T-cell (primary cell): Measurements from ENCODE around the gene TIMM23B. TPM values are rescaled to one million over a fixed set of nuclear protein-coding genes. Genes with fewer than 3 reads are reported as not detected.
"Not testable (repeated sequence)": the region's sequence is repeated elsewhere in the genome, so short reads cannot be mapped to it uniquely, and the experiment has no call there.

ENCODE experiments used
- ATAC-seq, 4 experiments: fragments of 200-7000 bp in 3 of 4; fragments of 150-1000 bp in 1 of 4; cut with Tn5 transposase; replicated peaks in 1 of 4; 1 replicate in 3 of 4; 2 replicates in 1 of 4; pipeline ENCODE4 v1.10.0; 2021; ENCODE audit warnings: moderate library complexity in 3 of 4, mild to moderate bottlenecking in 2 of 4, moderate number of reproducible peaks in 1 of 4
- CTCF ChIA-PET, 2 donors: fragments of 300-600 bp; sonication (Branson Sonifier 250); formaldehyde crosslinking; loops; one replicate each; lab custom pipeline; 2022; ENCODE audit warnings: antibody characterized with exemption in 2 of 2; lab: Charles Lee
- POLR2A ChIA-PET, 2 donors: fragments of 300-600 bp; sonication (Branson Sonifier 250); formaldehyde crosslinking; loops; one replicate each; lab custom pipeline; 2022; ENCODE audit warnings: antibody characterized with exemption in 2 of 2; lab: Charles Lee
- DNase-seq, 35 experiments: peaks; one replicate each; pipeline versions ENCODE4 v3.0.0 to v3.0.0-alpha.2; 2013 to 2023
- H3K27ac ChIP-seq: one replicate; pipeline ENCODE4 v1.5.1; 2013; ENCODE audit warnings: low read length
- H3K27me3 ChIP-seq, 2 experiments: replicated peaks in 1 of 2; 1 replicate in 1 of 2; 2 replicates in 1 of 2; pipeline versions ENCODE4 v1.6.1 to v1.7.0; 2013; ENCODE audit warnings: low read length in 1 of 2, mixed read lengths in 1 of 2; ENCODE audit not compliant: control insufficient read depth in 2 of 2, insufficient read depth in 2 of 2; ENCODE audit errors: extremely low read depth in 1 of 2
- H3K36me3 ChIP-seq, 2 donors: 1 replicate in 1 of 2; 2 replicates in 1 of 2; pipeline versions ENCODE4 v1.6.1 to v1.7.0; 2013; ENCODE audit warnings: low read length in 1 of 2; ENCODE audit not compliant: control insufficient read depth in 2 of 2, insufficient read depth in 1 of 2; ENCODE audit errors: extremely low read depth in 1 of 2
- H3K4me1 ChIP-seq, 2 experiments: 1 replicate in 1 of 2; 2 replicates in 1 of 2; pipeline versions ENCODE4 v1.6.1 to v1.7.0; 2013; ENCODE audit warnings: low read length in 2 of 2, mixed read lengths in 1 of 2; ENCODE audit not compliant: insufficient read depth in 2 of 2, control insufficient read depth in 1 of 2; ENCODE audit errors: extremely low read depth in 1 of 2
- H3K4me3 ChIP-seq, 2 donors: 1 replicate in 1 of 2; 2 replicates in 1 of 2; pipeline versions ENCODE4 v1.5.1 to v1.7.0; 2013; ENCODE audit warnings: mild to moderate bottlenecking in 2 of 2, low read length in 1 of 2, moderate library complexity in 1 of 2; ENCODE audit not compliant: control insufficient read depth in 1 of 2; ENCODE audit errors: extremely low read depth in 1 of 2
- H3K9me3 ChIP-seq: 2 replicates; pipeline ENCODE4 v1.7.0; 2013
- H3K27ac Mint-ChIP-seq, 2 donors: one replicate each; pipeline ENCODE4 v1.8.0; 2020 to 2021; ENCODE audit warnings: mild to moderate bottlenecking in 2 of 2, mixed read lengths in 2 of 2
- H3K27me3 Mint-ChIP-seq, 2 donors: one replicate each; pipeline ENCODE4 v1.8.0; 2021 to 2022; ENCODE audit warnings: mixed read lengths in 2 of 2
- H3K36me3 Mint-ChIP-seq: one replicate; pipeline ENCODE4 v1.8.0; 2021; ENCODE audit warnings: mixed read lengths
- H3K4me1 Mint-ChIP-seq, 3 donors: one replicate each; pipeline ENCODE4 v1.8.0; 2020 to 2022; ENCODE audit warnings: mixed read lengths in 3 of 3, mild to moderate bottlenecking in 1 of 3
- H3K4me3 Mint-ChIP-seq, 3 donors: one replicate each; pipeline ENCODE4 v1.8.0; 2020 to 2022; ENCODE audit warnings: mild to moderate bottlenecking in 3 of 3, mixed read lengths in 3 of 3, moderate library complexity in 3 of 3
- H3K9me3 Mint-ChIP-seq, 3 donors: one replicate each; pipeline ENCODE4 v1.8.0; 2020 to 2022; ENCODE audit warnings: mixed read lengths in 3 of 3
- WGBS: methylation state at CpG from one replicate; pipeline ENCODE4 v1.1.5; 2013; ENCODE audit warnings: missing lambda C conversion rate; ENCODE audit not compliant: insufficient coverage; 5-methylcytosine and 5-hydroxymethylcytosine counted together
- total RNA-seq, 35 experiments: library from RNA in 6 of 35; stranded (reverse) in 6 of 35; fragments of 120-200 nt in 1 of 35; gene quantifications; one replicate each; pipeline versions ENCODE4 v1.2.1 to v1.2.4 and lab custom pipeline; 2013 to 2026

TIMM23B gene
- total RNA-seq, 5 donors from 2014 or later (not counting 1 experiment from before 2014, with no cell fraction given), result 25.3 to 35.8 (median 28.1) TPM

- Mint-ChIP-seq H3K27ac (peak overlapping the region; percentile 74 to 97), H3K4me1 (peaks cover 40 to 47% (median 44%) of the 10 kb centered on the region in 3 donors), H3K4me3 (peak overlapping the region; percentile 99 to 100 (median 100))
- peak overlapping the region; percentile 53 for H3K27ac ChIP-seq
- H3K36me3 ChIP-seq, H3K9me3 ChIP-seq, H3K27me3 Mint-ChIP-seq, H3K36me3 Mint-ChIP-seq, CTCF ChIA-PET, H3K9me3 Mint-ChIP-seq, H3K27me3 ChIP-seq: not testable (repeated sequence)
- 0% methylated on average over 3 of the region's 12 CpGs for WGBS
- POLR2A ChIA-PET, result interaction anchor here in 1 of 2 donors (0.7 kb wide), 1 partner anchor 711 kb away, joined by 3 read pairs; no protein-coding TSS in a partner anchor
- DNase-seq (peak in 1 of 35 experiments; percentile 9), ATAC-seq (peak in 1 of 4 experiments; percentile 5)
- H3K4me1 ChIP-seq, result peaks cover 7 to 12% of the 10 kb centered on the region in 2 experiments
- peak overlapping the region; percentile 78 to 86 for H3K4me3 ChIP-seq
These were observed 469 bp downstream of the TIMM23B start for GRCh38 chr10:49942339-49942705.

GRCh38 chr10:49943607-49944006, 1.8 kb downstream of the TIMM23B start:
- H3K9me3 Mint-ChIP-seq, H3K9me3 ChIP-seq, CTCF ChIA-PET, H3K27me3 ChIP-seq, ATAC-seq, H3K4me3 ChIP-seq, H3K27me3 Mint-ChIP-seq, DNase-seq, H3K27ac ChIP-seq, H3K36me3 Mint-ChIP-seq, H3K36me3 ChIP-seq, H3K27ac Mint-ChIP-seq: not testable (repeated sequence)
- peaks cover 7 to 12% of the 10 kb centered on the region in 2 experiments for H3K4me1 ChIP-seq
- POLR2A ChIA-PET, result interaction anchor here in 1 of 2 donors (0.6 kb wide), 1 partner anchor 12 kb away, joined by 4 read pairs; no protein-coding TSS in a partner anchor
- Mint-ChIP-seq H3K4me1 (peaks cover 34 to 43% (median 40%) of the 10 kb centered on the region in 3 donors), H3K4me3 (peak overlapping the region; percentile 22 to 99 (median 28))
- 100% methylated on average over 1 of the region's 2 CpGs for WGBS

GRCh38 chr10:49948142-49948541, 6.3 kb downstream of the TIMM23B start:
- H3K27me3 Mint-ChIP-seq, H3K4me3 Mint-ChIP-seq, H3K36me3 ChIP-seq, H3K27ac Mint-ChIP-seq, DNase-seq, H3K4me3 ChIP-seq, H3K4me1 ChIP-seq, POLR2A ChIA-PET, H3K27me3 ChIP-seq, ATAC-seq, H3K27ac ChIP-seq, CTCF ChIA-PET, H3K9me3 Mint-ChIP-seq, H3K9me3 ChIP-seq: not testable (repeated sequence)
- WGBS, result no CpG with 5 or more reads among the region's 2 CpGs
- Mint-ChIP-seq H3K36me3 (peaks cover 13% of the 10 kb centered on the region), H3K4me1 (peaks cover 12 to 18% (median 15%) of the 10 kb centered on the region in 3 donors)

- Mint-ChIP-seq H3K4me1 (peaks cover 6 to 14% (median 13%) of the 10 kb centered on the region in 3 donors), H3K36me3 (peaks cover 13% of the 10 kb centered on the region)
- H3K4me3 ChIP-seq, H3K27ac ChIP-seq, H3K36me3 ChIP-seq, H3K27ac Mint-ChIP-seq, CTCF ChIA-PET, H3K9me3 ChIP-seq, H3K9me3 Mint-ChIP-seq, ATAC-seq, H3K4me1 ChIP-seq, POLR2A ChIA-PET, H3K27me3 ChIP-seq, H3K27me3 Mint-ChIP-seq, H3K4me3 Mint-ChIP-seq, DNase-seq: not testable (repeated sequence)
- WGBS, result 83% methylated on average over 1 of the region's 2 CpGs
These were observed 6.9 kb downstream of the TIMM23B start for GRCh38 chr10:49948737-49949136.

- WGBS, result no CpG with 5 or more reads among the region's 3 CpGs
- H3K27me3 Mint-ChIP-seq, CTCF ChIA-PET, DNase-seq, ATAC-seq, H3K4me3 ChIP-seq, H3K27me3 ChIP-seq, H3K4me3 Mint-ChIP-seq, H3K27ac Mint-ChIP-seq, H3K4me1 Mint-ChIP-seq, H3K4me1 ChIP-seq, H3K9me3 Mint-ChIP-seq, H3K36me3 ChIP-seq, H3K27ac ChIP-seq, H3K9me3 ChIP-seq: not testable (repeated sequence)
- peaks cover 18% of the 10 kb centered on the region for H3K36me3 Mint-ChIP-seq
- POLR2A ChIA-PET, result interaction anchor here in 1 of 2 donors (0.7 kb wide), 1 partner anchor 136 kb away, joined by 5 read pairs; no protein-coding TSS in a partner anchor
These were observed 10.2 kb downstream of the TIMM23B start for GRCh38 chr10:49952006-49952405.

GRCh38 chr10:49953122-49953521, 11.3 kb downstream of the TIMM23B start:
- H3K27me3 Mint-ChIP-seq, H3K27me3 ChIP-seq, H3K9me3 Mint-ChIP-seq, ATAC-seq, CTCF ChIA-PET, POLR2A ChIA-PET, DNase-seq, H3K4me3 Mint-ChIP-seq, H3K4me1 Mint-ChIP-seq, H3K9me3 ChIP-seq, H3K36me3 ChIP-seq, H3K27ac Mint-ChIP-seq, H3K4me1 ChIP-seq, H3K27ac ChIP-seq, H3K4me3 ChIP-seq: not testable (repeated sequence)
- H3K36me3 Mint-ChIP-seq, result peaks cover 21% of the 10 kb centered on the region
- no CpG with 5 or more reads among the region's 3 CpGs for WGBS
